ENCODE results near the gene OTUD7B.

GRCh38 chr1:150051089-150051373 is 40.5 kb upstream of the OTUD7B start:
- TF ChIP-seq POLR2A (IDR thresholded peaks at IDR 0.05; ENCODE audit: low read depth, low read length) (no peak), POLR2AphosphoS5 (IDR thresholded peaks at IDR 0.05; ENCODE audit: low read depth, low read length) (no peak)
